Naive B cell (primary cell): ENCODE results near the gene MYO9B. TPM values are rescaled to one million over a fixed set of nuclear protein-coding genes. Genes with fewer than 3 reads are reported as not detected.
A peak's percentile ranks its signal among the peaks of the same experiment; 100 is the strongest.

Experiments
- ATAC-seq, 2 donors: fragments of 150-1000 bp; cut with Tn5 transposase; 2 replicates each; pipeline ENCODE4 v1.10.0; 2021; ENCODE audit warnings: low read depth in 2 of 2, mild to moderate bottlenecking in 2 of 2, moderate library complexity in 2 of 2
- DNase-seq: peaks from one replicate; pipeline ENCODE4 v3.0.0; 2022
- H3K27ac Mint-ChIP-seq, 6 donors: one replicate each; pipeline ENCODE4 v1.8.0; 2020 to 2022; ENCODE audit warnings: mild to moderate bottlenecking in 6 of 6, mixed read lengths in 6 of 6, moderate library complexity in 5 of 6, inconsistent platforms in 2 of 6
- H3K27me3 Mint-ChIP-seq, 3 donors: one replicate each; pipeline ENCODE4 v1.8.0; 2021 to 2022; ENCODE audit warnings: mixed read lengths in 3 of 3, mild to moderate bottlenecking in 1 of 3
- H3K36me3 Mint-ChIP-seq, 2 donors: one replicate each; pipeline ENCODE4 v1.8.0; 2020 to 2022; ENCODE audit warnings: mixed read lengths in 2 of 2, inconsistent platforms in 1 of 2, mild to moderate bottlenecking in 1 of 2
- H3K4me1 Mint-ChIP-seq, 3 donors: one replicate each; pipeline ENCODE4 v1.8.0; 2020 to 2022; ENCODE audit warnings: mixed read lengths in 3 of 3, inconsistent platforms in 1 of 3, mild to moderate bottlenecking in 1 of 3, moderate library complexity in 1 of 3
- H3K4me3 Mint-ChIP-seq, 8 donors: one replicate each; pipeline ENCODE4 v1.8.0; 2020 to 2022; ENCODE audit warnings: mild to moderate bottlenecking in 8 of 8, mixed read lengths in 8 of 8, moderate library complexity in 8 of 8, inconsistent platforms in 2 of 8
- H3K9me3 Mint-ChIP-seq, 7 donors: one replicate each; pipeline ENCODE4 v1.8.0; 2020 to 2022; ENCODE audit warnings: mixed read lengths in 7 of 7, mild to moderate bottlenecking in 5 of 7, inconsistent platforms in 2 of 7, moderate library complexity in 1 of 7
- polyA plus RNA-seq, 6 donors: library from polyadenylated mRNA; unstranded; fragments of 300-500 nt; fragmentation: Illumina TruSeq; gene quantifications; one replicate each; pipeline ENCODE4 v1.2.3, GENCODE V29; 2021; ENCODE audit warnings: low read depth in 6 of 6

The MYO9B gene
- polyA plus RNA-seq, 6 donors from 2014 or later, result 3.1 to 34.9 (median 6.9) TPM

- H3K4me1 Mint-ChIP-seq, result peaks cover 6 to 20% (median 8%) of the 10 kb centered on the region in 3 donors
Observed at GRCh38 chr19:17219286-17219685, 143.7 kb downstream of the MYO9B start.

DNA sequence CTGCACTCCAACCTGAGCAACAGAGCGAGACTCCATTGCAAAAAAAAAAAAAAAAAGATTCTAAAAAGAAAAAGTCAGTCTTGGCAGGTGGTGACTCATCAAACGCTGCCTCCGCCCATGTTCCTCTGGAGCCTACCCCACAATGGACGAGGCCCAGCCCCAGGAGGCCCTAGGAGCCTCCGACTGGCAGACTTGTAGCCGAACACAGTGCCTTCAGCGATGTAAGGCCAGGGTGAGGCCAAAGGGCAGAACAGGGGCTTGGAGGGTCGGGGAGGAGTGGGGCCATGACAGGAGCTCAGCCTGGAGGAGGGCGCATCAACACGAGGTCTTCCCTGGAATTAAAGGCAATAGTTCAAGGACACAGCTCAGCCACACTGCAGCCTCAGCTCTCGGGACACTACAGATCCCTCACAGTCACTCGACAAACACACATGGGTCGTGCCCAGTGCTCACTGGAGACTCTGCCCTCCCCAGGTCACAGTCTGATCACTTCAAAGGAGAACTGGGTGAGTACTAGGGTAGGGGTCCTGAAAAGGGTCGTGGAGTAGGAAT is 144.7 kb downstream of the MYO9B start:
- Mint-ChIP-seq H3K27ac (peak overlapping the region in 1 of 6 donors; percentile 57), H3K4me3 (peak overlapping the region in 1 of 8 donors; percentile 29), H3K9me3 (peaks cover 0 to 2% (median 0%) of the 10 kb centered on the region in 7 donors), H3K36me3 (peaks cover 8 to 18% of the 10 kb centered on the region in 2 donors), H3K27me3 (no peaks in the 10 kb centered on the region), H3K4me1 (peaks cover under 1 to 11% (median 5%) of the 10 kb centered on the region in 3 donors)
- no peak for ATAC-seq
- DNase-seq, result no peak

More at GRCh38 chr19:17219286-17219685, 143.7 kb downstream of the MYO9B start:
- Mint-ChIP-seq H3K27me3 (no peaks in the 10 kb centered on the region), H3K4me3 (peak overlapping the region in 1 of 8 donors; percentile 30), H3K27ac (no peak overlapping the region), H3K9me3 (peaks cover 0 to 2% (median 0%) of the 10 kb centered on the region in 7 donors), H3K36me3 (peaks cover 8 to 18% of the 10 kb centered on the region in 2 donors)
- ATAC-seq (no peak), DNase-seq (no peak)

GRCh38 chr19:17225053-17225452 is 149.5 kb downstream of the MYO9B start:
- Mint-ChIP-seq H3K4me3 (peak overlapping the region in 6 of 8 donors; percentile 43 to 96 (median 82)), H3K36me3 (no peaks in the 10 kb centered on the region), H3K27ac (no peak overlapping the region), H3K4me1 (peaks cover 5 to 25% (median 15%) of the 10 kb centered on the region in 3 donors), H3K27me3 (no peaks in the 10 kb centered on the region), H3K9me3 (no peaks in the 10 kb centered on the region)
- DNase-seq, result no peak
- ATAC-seq, result no peak

- no peaks in the 10 kb centered on the region for H3K36me3 Mint-ChIP-seq
- peak; percentile 87 to 89 for ATAC-seq
Observed at GRCh38 chr19:17226002-17226933, 150.7 kb downstream of the MYO9B start, which contains the start of gene OCEL1. TSS of gene OCEL1 (plus strand) at chr19:17226226. CDS start at chr19:17226248, 22 bp downstream.

DNA sequence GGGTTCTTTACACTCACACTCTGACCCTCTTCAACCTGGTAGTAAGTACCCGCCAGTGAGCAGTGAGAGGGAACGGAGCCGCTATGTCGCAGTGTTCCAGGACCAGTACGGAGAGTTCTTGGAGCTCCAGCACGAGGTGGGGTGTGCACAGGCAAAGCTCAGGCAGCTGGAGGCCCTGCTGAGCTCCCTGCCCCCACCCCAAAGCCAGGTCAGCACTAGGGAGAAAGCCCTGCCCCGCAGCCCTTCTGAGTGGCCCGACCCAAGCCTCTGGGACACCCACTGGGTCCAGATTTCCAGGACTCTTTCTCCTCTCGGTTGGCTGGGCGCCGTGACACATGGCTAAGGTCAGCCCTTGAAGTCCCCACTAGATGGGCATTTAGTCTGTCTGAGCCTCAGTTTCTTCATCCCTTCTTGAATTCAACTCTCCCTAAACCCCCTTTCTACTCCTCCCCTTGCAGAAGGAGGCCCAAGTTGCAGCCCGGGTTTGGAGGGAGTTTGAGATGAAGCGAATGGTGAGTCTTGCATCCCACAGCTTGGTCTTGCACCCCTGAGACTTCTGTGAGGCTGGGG is 152.3 kb downstream of the MYO9B start:
- H3K36me3 Mint-ChIP-seq, result no peaks in the 10 kb centered on the region
- H3K4me1 Mint-ChIP-seq, result peaks cover 5 to 25% (median 15%) of the 10 kb centered on the region in 3 donors
- ATAC-seq (no peak), DNase-seq (no peak)
- H3K9me3 Mint-ChIP-seq, result no peaks in the 10 kb centered on the region
- peak overlapping the region in 6 of 8 donors; percentile 5 to 96 (median 68) for H3K4me3 Mint-ChIP-seq
- no peak overlapping the region for H3K27ac Mint-ChIP-seq
- H3K27me3 Mint-ChIP-seq, result no peaks in the 10 kb centered on the region

More at GRCh38 chr19:17226002-17226933, 150.7 kb downstream of the MYO9B start, which contains the start of gene OCEL1:
- no peaks in the 10 kb centered on the region for H3K9me3 Mint-ChIP-seq
- no peaks in the 10 kb centered on the region for H3K27me3 Mint-ChIP-seq
- H3K4me1 Mint-ChIP-seq, result peaks cover 5 to 25% (median 15%) of the 10 kb centered on the region in 3 donors
- H3K4me3 Mint-ChIP-seq, result peak within 1 kb of the TSS; percentile 85 to 99 (median 95)
- peak; percentile 97 for DNase-seq
- peak within 1 kb of the TSS; percentile 88 to 99 (median 97) for H3K27ac Mint-ChIP-seq

GRCh38 chr19:17229890-17230289 is 154.3 kb downstream of the MYO9B start:
- DNase-seq (no peak), ATAC-seq (no peak)
- Mint-ChIP-seq H3K36me3 (no peaks in the 10 kb centered on the region), H3K27ac (no peak overlapping the region), H3K27me3 (no peaks in the 10 kb centered on the region), H3K9me3 (no peaks in the 10 kb centered on the region), H3K4me3 (peak overlapping the region in 2 of 8 donors; percentile 22 to 38), H3K4me1 (peaks cover 7 to 32% (median 19%) of the 10 kb centered on the region in 3 donors)

- Mint-ChIP-seq H3K9me3 (no peaks in the 10 kb centered on the region), H3K36me3 (no peaks in the 10 kb centered on the region), H3K27me3 (no peaks in the 10 kb centered on the region), H3K27ac (no peak overlapping the region), H3K4me1 (peaks cover 3 to 24% (median 8%) of the 10 kb centered on the region in 3 donors), H3K4me3 (peak overlapping the region in 1 of 8 donors; percentile 58)
- ATAC-seq (no peak), DNase-seq (no peak)
Observed at GRCh38 chr19:17232258-17232657, 156.7 kb downstream of the MYO9B start.

- Mint-ChIP-seq H3K4me1 (peaks cover 3 to 11% (median 6%) of the 10 kb centered on the region in 3 donors), H3K4me3 (peak overlapping the region; percentile 71 to 88 (median 79)), H3K27me3 (no peaks in the 10 kb centered on the region), H3K9me3 (no peaks in the 10 kb centered on the region), H3K27ac (no peak overlapping the region), H3K36me3 (no peaks in the 10 kb centered on the region)
- ATAC-seq (peak; percentile 57 to 65), DNase-seq (peak; percentile 45)
Observed at GRCh38 chr19:17234911-17235299, 159.3 kb downstream of the MYO9B start.

- DNase-seq (peak; percentile 62), ATAC-seq (peak; percentile 89 to 93)
- Mint-ChIP-seq H3K9me3 (no peaks in the 10 kb centered on the region), H3K36me3 (no peaks in the 10 kb centered on the region), H3K27me3 (no peaks in the 10 kb centered on the region), H3K27ac (no peak overlapping the region), H3K4me3 (peak overlapping the region; percentile 71 to 88 (median 79)), H3K4me1 (peaks cover 3 to 11% (median 6%) of the 10 kb centered on the region in 3 donors)
Observed at GRCh38 chr19:17235300-17235970, 159.9 kb downstream of the MYO9B start.

GRCh38 chr19:17235971-17236777 is 160.6 kb downstream of the MYO9B start:
- Mint-ChIP-seq H3K36me3 (no peaks in the 10 kb centered on the region), H3K4me3 (peak overlapping the region; percentile 20 to 80 (median 63)), H3K27ac (no peak overlapping the region), H3K9me3 (no peaks in the 10 kb centered on the region), H3K27me3 (no peaks in the 10 kb centered on the region), H3K4me1 (peaks cover 3 to 11% (median 6%) of the 10 kb centered on the region in 3 donors)
- peak; percentile 11 to 14 for ATAC-seq
- no peak for DNase-seq

DNA sequence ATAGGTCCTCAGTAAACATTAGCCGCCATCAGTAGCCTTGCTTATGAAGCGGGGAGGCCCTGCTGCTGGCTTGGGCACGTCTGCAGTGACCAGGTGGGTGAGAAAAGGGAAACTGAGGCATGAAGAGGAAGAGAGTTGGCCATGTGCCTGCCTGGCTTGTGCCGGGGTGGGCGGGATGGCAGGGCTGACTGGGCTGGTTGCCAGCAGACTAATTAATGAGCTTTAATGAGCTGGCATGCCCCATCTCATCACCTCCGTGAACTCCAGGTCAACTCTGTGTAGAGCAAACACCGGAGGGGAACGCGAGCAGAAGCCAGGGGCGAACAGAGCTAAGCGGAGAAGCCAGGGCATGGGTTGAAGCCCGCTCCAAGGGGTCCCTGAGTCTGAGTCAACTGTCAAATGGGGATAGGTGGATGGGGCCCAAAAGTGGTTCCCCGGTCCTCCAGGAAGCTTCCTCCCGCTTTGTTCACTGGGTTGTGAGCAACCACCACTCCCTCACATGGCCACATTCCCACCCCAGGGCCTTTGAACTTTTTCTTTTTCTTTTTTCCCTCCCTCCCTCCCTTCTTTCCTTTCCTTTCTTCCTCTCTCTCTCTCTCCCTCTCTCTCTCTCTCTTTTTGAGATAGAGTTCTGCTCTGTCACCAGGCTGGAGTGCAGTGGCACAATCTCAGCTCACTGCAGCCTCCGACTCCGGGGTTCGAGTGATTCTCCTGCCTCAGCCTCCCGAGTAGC is 161.4 kb downstream of the MYO9B start:
- no peak for ATAC-seq
- Mint-ChIP-seq H3K27ac (peak overlapping the region in 1 of 6 donors; percentile 61), H3K36me3 (no peaks in the 10 kb centered on the region), H3K4me3 (peak overlapping the region in 5 of 8 donors; percentile 12 to 84 (median 69)), H3K27me3 (no peaks in the 10 kb centered on the region), H3K9me3 (no peaks in the 10 kb centered on the region), H3K4me1 (peaks cover 3 to 11% (median 10%) of the 10 kb centered on the region in 3 donors)
- no peak for DNase-seq
